ENCODE data around the gene FAM25C. TPM values are rescaled to one million over a fixed set of nuclear protein-coding genes. Genes with fewer than 3 reads are reported as not detected.
"Not testable (repeated sequence)": the region's sequence is repeated elsewhere in the genome, so short reads cannot be mapped to it uniquely, and the experiment has no call there.

FAM25C gene
- total RNA-seq, 2 donors from 2014 or later = not detected

GRCh38 chr10:47975409-47975808, 24.2 kb downstream of the FAM25C start:
- DNase-seq (ENCODE audit: low spot score); intact Hi-C loops (cut with DNase I); H3K4me3 ChIP-seq; H3K36me3 ChIP-seq; H3K4me1 ChIP-seq (replicated peaks); H3K9me3 ChIP-seq; H3K27me3 ChIP-seq (replicated peaks; ENCODE audit: insufficient read depth); H3K27ac ChIP-seq: not testable (repeated sequence)
- 81% methylated on average over 2 of the region's 3 CpGs for WGBS

- H3K27ac ChIP-seq; H3K36me3 ChIP-seq; H3K4me1 ChIP-seq (replicated peaks); intact Hi-C loops (cut with DNase I); H3K9me3 ChIP-seq; H3K4me3 ChIP-seq; DNase-seq (ENCODE audit: low spot score); H3K27me3 ChIP-seq (replicated peaks; ENCODE audit: insufficient read depth): not testable (repeated sequence)
These were observed 26.5 kb downstream of the FAM25C start for GRCh38 chr10:47973131-47973530.

GRCh38 chr10:47972077-47972476, 27.5 kb downstream of the FAM25C start:
- H3K9me3 ChIP-seq; H3K36me3 ChIP-seq; H3K4me1 ChIP-seq (replicated peaks); H3K4me3 ChIP-seq; intact Hi-C loops (cut with DNase I); H3K27ac ChIP-seq; H3K27me3 ChIP-seq (replicated peaks; ENCODE audit: insufficient read depth); DNase-seq (ENCODE audit: low spot score): not testable (repeated sequence)
- no CpG with 5 or more reads among the region's 2 CpGs for WGBS

- H3K9me3 ChIP-seq; H3K27ac ChIP-seq; H3K4me1 ChIP-seq (replicated peaks); H3K4me3 ChIP-seq; DNase-seq (ENCODE audit: low spot score); H3K27me3 ChIP-seq (replicated peaks; ENCODE audit: insufficient read depth); H3K36me3 ChIP-seq; intact Hi-C loops (cut with DNase I): not testable (repeated sequence)
- no CpG with 5 or more reads among the region's 5 CpGs for WGBS
These were observed 28.0 kb downstream of the FAM25C start for GRCh38 chr10:47971598-47971997.

- WGBS = 74% methylated on average over 3 of the region's 3 CpGs
- H3K36me3 ChIP-seq; intact Hi-C loops (cut with DNase I); DNase-seq (ENCODE audit: low spot score); H3K4me1 ChIP-seq (replicated peaks); H3K27me3 ChIP-seq (replicated peaks; ENCODE audit: insufficient read depth); H3K27ac ChIP-seq; H3K9me3 ChIP-seq; H3K4me3 ChIP-seq: not testable (repeated sequence)
These were observed 29.5 kb downstream of the FAM25C start for GRCh38 chr10:47970047-47970446.

- H3K4me3 ChIP-seq; H3K4me1 ChIP-seq (replicated peaks); DNase-seq (ENCODE audit: low spot score); H3K36me3 ChIP-seq; H3K27me3 ChIP-seq (replicated peaks; ENCODE audit: insufficient read depth); intact Hi-C loops (cut with DNase I); H3K27ac ChIP-seq; H3K9me3 ChIP-seq: not testable (repeated sequence)
- WGBS = 94% methylated on average over 4 of the region's 6 CpGs
These were observed 30.6 kb downstream of the FAM25C start for GRCh38 chr10:47968988-47969387.

- H3K36me3 ChIP-seq; DNase-seq (ENCODE audit: low spot score); H3K27me3 ChIP-seq (replicated peaks; ENCODE audit: insufficient read depth); H3K9me3 ChIP-seq; H3K4me3 ChIP-seq; H3K27ac ChIP-seq; intact Hi-C loops (cut with DNase I); H3K4me1 ChIP-seq (replicated peaks): not testable (repeated sequence)
- no CpG with 5 or more reads among the region's 14 CpGs for WGBS
These were observed 35.1 kb downstream of the FAM25C start for GRCh38 chr10:47964280-47965063.

- H3K36me3 ChIP-seq; H3K27ac ChIP-seq; intact Hi-C loops (cut with DNase I); H3K4me3 ChIP-seq; H3K9me3 ChIP-seq; H3K27me3 ChIP-seq (replicated peaks; ENCODE audit: insufficient read depth); DNase-seq (ENCODE audit: low spot score); H3K4me1 ChIP-seq (replicated peaks): not testable (repeated sequence)
- WGBS = no CpG with 5 or more reads among the region's 5 CpGs
These were observed 36.8 kb downstream of the FAM25C start for GRCh38 chr10:47962785-47963184.

GRCh38 chr10:47960699-47961098, 38.9 kb downstream of the FAM25C start:
- H3K27ac ChIP-seq; H3K4me1 ChIP-seq (replicated peaks); H3K27me3 ChIP-seq (replicated peaks; ENCODE audit: insufficient read depth); H3K36me3 ChIP-seq; DNase-seq (ENCODE audit: low spot score); H3K9me3 ChIP-seq; H3K4me3 ChIP-seq; intact Hi-C loops (cut with DNase I): not testable (repeated sequence)
- WGBS = no CpG with 5 or more reads among the region's 2 CpGs

- DNase-seq (ENCODE audit: low spot score); H3K36me3 ChIP-seq; intact Hi-C loops (cut with DNase I); H3K4me1 ChIP-seq (replicated peaks); H3K4me3 ChIP-seq; H3K27ac ChIP-seq; H3K27me3 ChIP-seq (replicated peaks; ENCODE audit: insufficient read depth); H3K9me3 ChIP-seq: not testable (repeated sequence)
- WGBS = 81% methylated on average over 4 of the region's 5 CpGs
These were observed 39.9 kb downstream of the FAM25C start for GRCh38 chr10:47959677-47960076.

- DNase-seq (ENCODE audit: low spot score); H3K4me3 ChIP-seq; H3K4me1 ChIP-seq (replicated peaks); H3K36me3 ChIP-seq; H3K27me3 ChIP-seq (replicated peaks; ENCODE audit: insufficient read depth); intact Hi-C loops (cut with DNase I); H3K27ac ChIP-seq; H3K9me3 ChIP-seq: not testable (repeated sequence)
- 89% methylated on average over 8 of the region's 8 CpGs for WGBS
These were observed 42.4 kb downstream of the FAM25C start for GRCh38 chr10:47957158-47957557.

GRCh38 chr10:47947424-47947823, 52.2 kb downstream of the FAM25C start:
- intact Hi-C loops (cut with DNase I); H3K36me3 ChIP-seq; H3K4me3 ChIP-seq; H3K9me3 ChIP-seq; DNase-seq (ENCODE audit: low spot score); H3K27me3 ChIP-seq (replicated peaks; ENCODE audit: insufficient read depth); H3K27ac ChIP-seq; H3K4me1 ChIP-seq (replicated peaks): not testable (repeated sequence)
- 92% methylated on average over 1 of the region's 1 CpG for WGBS
